ENCODE measurements around the gene PRX. TPM values are rescaled to one million over a fixed set of nuclear protein-coding genes. Genes with fewer than 3 reads are reported as not detected.

Gene PRX
- total RNA-seq (2022; extraction: Qiagen RNA extraction; ENCODE audit: low read depth), result 1.4 to 1.9 TPM (median 1.5 TPM) in 5 replicates

DNA sequence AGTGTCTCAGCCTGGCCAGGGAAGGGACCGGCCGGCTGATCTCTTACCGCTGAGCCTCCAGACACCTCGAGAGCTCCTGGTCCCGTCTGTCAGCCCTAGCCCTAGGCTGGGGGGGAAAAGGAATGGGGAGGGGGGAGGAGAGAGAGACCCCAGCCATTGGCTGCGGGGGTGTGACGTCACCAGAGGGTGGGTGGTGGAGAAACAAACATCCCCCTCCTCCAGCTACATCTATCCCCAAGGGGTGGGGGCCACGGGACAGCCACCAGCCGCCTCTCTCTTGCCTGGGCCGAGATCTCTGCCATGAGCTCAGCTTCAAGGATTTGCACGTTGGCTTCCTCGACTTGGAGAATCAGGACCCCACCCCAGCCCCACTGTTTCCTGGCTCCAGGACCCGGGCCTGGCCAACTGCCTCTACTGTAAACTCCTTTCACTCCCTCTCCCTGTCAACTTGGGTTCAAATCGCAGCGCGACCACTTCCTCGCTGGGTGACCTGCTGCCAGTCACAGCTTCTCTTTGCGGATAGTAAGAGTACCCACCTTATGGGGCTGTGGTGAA, at the start of gene PRX:
Gene PRX (minus strand): TSS at position 88 of the 555 bp plus-strand sequence. CDS start 5,446 bp downstream, outside the sequence.

DNA sequence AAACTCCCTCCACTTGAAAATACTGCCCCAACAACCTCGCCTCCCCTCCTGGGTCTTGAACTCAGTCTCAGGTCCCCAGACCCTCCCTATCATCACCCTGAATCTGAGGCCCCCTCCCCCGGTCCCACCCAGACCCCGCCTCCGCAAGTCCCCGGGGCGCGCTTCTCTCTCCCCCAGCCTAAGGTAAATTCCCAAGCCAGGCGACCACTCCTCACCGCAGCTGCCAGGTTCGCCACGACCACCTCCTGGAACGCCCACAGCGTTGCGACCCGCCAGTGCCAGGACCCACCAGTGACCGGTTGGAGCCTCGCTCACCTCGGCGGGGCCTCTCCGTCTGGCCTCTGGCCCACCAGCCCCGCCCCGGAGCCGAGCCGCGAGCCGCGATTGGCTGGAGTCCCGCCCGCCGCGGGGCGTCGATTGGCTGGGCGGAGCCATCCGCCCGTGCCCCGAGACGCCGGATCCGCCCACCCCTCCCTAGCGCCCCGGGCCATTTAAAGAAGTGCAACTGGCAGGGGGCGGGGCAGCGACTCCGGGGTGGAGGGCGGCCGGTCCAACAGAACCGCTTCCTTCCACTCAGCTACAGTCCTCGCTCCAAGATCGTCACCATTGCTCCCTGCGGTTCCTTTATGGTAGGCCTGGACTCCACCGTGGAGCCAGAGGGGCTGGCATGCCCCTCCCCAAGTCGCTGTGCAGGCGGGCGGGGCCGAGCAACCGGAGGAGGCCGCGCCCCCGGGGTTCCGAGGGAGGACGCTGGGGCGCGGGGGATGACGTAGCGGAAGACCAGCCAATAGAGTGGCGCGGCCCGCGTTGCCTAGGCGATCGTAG, 31.0 kb upstream of the PRX start, which contains the start of gene SERTAD3:
Gene SERTAD3 (minus strand): TSS at position 336 of the 825 bp plus-strand sequence. CDS start 2,255 bp downstream, outside the sequence.

GRCh38 chr19:40425450-40426287, 12.5 kb upstream of the PRX start, which contains the start of gene SERTAD1:
Gene SERTAD1, minus strand, starts transcription at chr19:40425992. Its CDS starts 2,446 bp downstream, at chr19:40423546.

GRCh38 chr19:40390084-40390742, 23.0 kb downstream of the PRX start, which contains the start of gene HIPK4:
Gene HIPK4, minus strand, starts transcription at chr19:40390181. Its CDS starts 279 bp downstream, at chr19:40389902.

GRCh38 chr19:40348125-40348913, 64.9 kb downstream of the PRX start, which contains the start of the genes C19orf47 and PLD3:
Gene C19orf47, minus strand, starts transcription at chr19:40348397. Its CDS starts 6,540 bp downstream, at chr19:40341857.
Gene PLD3, plus strand, starts transcription at chr19:40348695. Its CDS starts 17,789 bp downstream, at chr19:40366484.

Other genes starting within 250 kb of the PRX start
- gene MAP3K10, start 222.0 kb downstream of the PRX start, total RNA-seq (2022; extraction: Qiagen RNA extraction; ENCODE audit: low read depth), result 11.2 to 19.1 TPM (median 17.9 TPM) in 5 replicates
- gene TTC9B, start 195.0 kb downstream of the PRX start, total RNA-seq (2022; extraction: Qiagen RNA extraction; ENCODE audit: low read depth), result 0.26 to 0.61 TPM (median 0.51 TPM) in 5 replicates
- gene CCNP, start 186.7 kb downstream of the PRX start, total RNA-seq (2022; extraction: Qiagen RNA extraction; ENCODE audit: low read depth), result 0.22 to 0.39 TPM (median 0.30 TPM) in 5 replicates
- gene AKT2, start 128.0 kb downstream of the PRX start, total RNA-seq (2022; extraction: Qiagen RNA extraction; ENCODE audit: low read depth), result 136 to 202 TPM (median 190 TPM) in 5 replicates
- gene C19orf47, start 65.0 kb downstream of the PRX start, total RNA-seq (2022; extraction: Qiagen RNA extraction; ENCODE audit: low read depth), result 27.6 to 35.4 TPM (median 28.1 TPM) in 5 replicates
- 240 to 285 TPM (median 257 TPM) in 5 replicates for gene PLD3, start 64.7 kb downstream of the PRX start, total RNA-seq (2022; extraction: Qiagen RNA extraction; ENCODE audit: low read depth)
- 0.19 to 0.31 TPM (median 0.26 TPM) in 5 replicates for gene HIPK4, start 23.2 kb downstream of the PRX start, total RNA-seq (2022; extraction: Qiagen RNA extraction; ENCODE audit: low read depth)
- 28.4 to 43.3 TPM (median 31.7 TPM) in 5 replicates for gene SERTAD1, start 12.6 kb upstream of the PRX start, total RNA-seq (2022; extraction: Qiagen RNA extraction; ENCODE audit: low read depth)
- 37.5 to 49.9 TPM (median 42.3 TPM) in 5 replicates for gene SERTAD3, start 31.0 kb upstream of the PRX start, total RNA-seq (2022; extraction: Qiagen RNA extraction; ENCODE audit: low read depth)
- gene BLVRB, start 52.4 kb upstream of the PRX start, total RNA-seq (2022; extraction: Qiagen RNA extraction; ENCODE audit: low read depth), result 269 to 351 TPM (median 301 TPM) in 5 replicates
- gene SPTBN4, start 53.6 kb upstream of the PRX start, total RNA-seq (2022; extraction: Qiagen RNA extraction; ENCODE audit: low read depth), result 0.51 to 1.3 TPM (median 0.91 TPM) in 5 replicates
- gene SHKBP1, start 163.5 kb upstream of the PRX start, total RNA-seq (2022; extraction: Qiagen RNA extraction; ENCODE audit: low read depth), result 121 to 152 TPM (median 134 TPM) in 5 replicates
- gene LTBP4, start 188.0 kb upstream of the PRX start, total RNA-seq (2022; extraction: Qiagen RNA extraction; ENCODE audit: low read depth), result 46.1 to 67.2 TPM (median 60.0 TPM) in 5 replicates

Data from A549 treated with DMSO at 1 μM for 4 hours (cell line).